Measurements from ENCODE around the gene ARSJ.

The ARSJ gene

GRCh38 chr4:113987382-113987941, 8.0 kb upstream of the ARSJ start:
- DNase-seq (ENCODE audit: low read depth) = no peak

GRCh38 chr4:113982181-113982580, 2.7 kb upstream of the ARSJ start:
- DNase-seq (ENCODE audit: low read depth) = no peak

- no peak for DNase-seq (ENCODE audit: low read depth)
These were observed 2.1 kb upstream of the ARSJ start for GRCh38 chr4:113981591-113981990.

- no peak for DNase-seq (ENCODE audit: low read depth)
These were observed 613 bp upstream of the ARSJ start for GRCh38 chr4:113979905-113980615.

- DNase-seq (ENCODE audit: low read depth) = no peak
These were observed 793 bp downstream of the ARSJ start for GRCh38 chr4:113978561-113979147.

GRCh38 chr4:113978105-113978504, 1.3 kb downstream of the ARSJ start:
- no peak for DNase-seq (ENCODE audit: low read depth)

GRCh38 chr4:113977526-113977855, 2.0 kb downstream of the ARSJ start:
- no peak for DNase-seq (ENCODE audit: low read depth)

- DNase-seq (ENCODE audit: low read depth) = no peak
These were observed 2.5 kb downstream of the ARSJ start for GRCh38 chr4:113976741-113977525.

- no peak for DNase-seq (ENCODE audit: low read depth)
These were observed 3.9 kb downstream of the ARSJ start for GRCh38 chr4:113975578-113975977.

GRCh38 chr4:113974467-113974866, 5.0 kb downstream of the ARSJ start:
- DNase-seq (ENCODE audit: low read depth) = no peak

GRCh38 chr4:113973345-113973744, 6.1 kb downstream of the ARSJ start:
- no peak for DNase-seq (ENCODE audit: low read depth)

- DNase-seq (ENCODE audit: low read depth) = no peak
These were observed 6.7 kb downstream of the ARSJ start for GRCh38 chr4:113972781-113973180.

GRCh38 chr4:113971706-113972360, 7.6 kb downstream of the ARSJ start:
- no peak for DNase-seq (ENCODE audit: low read depth)

GRCh38 chr4:113969709-113970334, 9.6 kb downstream of the ARSJ start:
- DNase-seq (ENCODE audit: low read depth) = no peak

GRCh38 chr4:113968473-113968872, 11.0 kb downstream of the ARSJ start:
- DNase-seq (ENCODE audit: low read depth) = no peak

GRCh38 chr4:113967687-113968086, 11.8 kb downstream of the ARSJ start:
- no peak for DNase-seq (ENCODE audit: low read depth)

GRCh38 chr4:113962719-113963265, 16.7 kb downstream of the ARSJ start:
- no peak for DNase-seq (ENCODE audit: low read depth)

- no peak for DNase-seq (ENCODE audit: low read depth)
These were observed 17.5 kb downstream of the ARSJ start for GRCh38 chr4:113962016-113962347.

- DNase-seq (ENCODE audit: low read depth) = no peak
These were observed 18.6 kb downstream of the ARSJ start for GRCh38 chr4:113960684-113961321.

- DNase-seq (ENCODE audit: low read depth) = no peak
These were observed 19.9 kb downstream of the ARSJ start for GRCh38 chr4:113959539-113959937.

GRCh38 chr4:113958766-113959538, 20.5 kb downstream of the ARSJ start:
- no peak for DNase-seq (ENCODE audit: low read depth)
